Panc1 (cell line): ENCODE data around the gene ZBED1. TPM values are rescaled to one million over a fixed set of nuclear protein-coding genes. Genes with fewer than 3 reads are reported as not detected.

Experiments used
- ATAC-seq: fragments of 200-7000 bp; cut with Tn5 transposase; 2 replicates; pipeline ENCODE4 v1.9.1; 2020; ENCODE audit warnings: mild to moderate bottlenecking, moderate library complexity
- BruUV-seq: library from RNA; stranded (reverse); fragments of 400-500 nt; replicated peaks from 2 replicates; lab custom pipeline; 2021; lab: Mats Ljungman, UMichigan
- CTCF ChIA-PET: fragments of 300-600 bp; sonication (Branson Sonifier 250); formaldehyde crosslinking; loops from one replicate; lab custom pipeline; 2022; ENCODE audit warnings: antibody characterized with exemption; lab: Charles Lee
- POLR2A ChIA-PET: fragments of 300-600 bp; sonication (Branson Sonifier 250); formaldehyde crosslinking; loops from one replicate; lab custom pipeline; 2022; ENCODE audit warnings: antibody characterized with exemption; lab: Charles Lee
- DNase-seq: peaks from one replicate; pipeline ENCODE4 v3.0.0-alpha.2; 2010; ENCODE audit warnings: low read depth, low spot score
- H3K27ac ChIP-seq: 2 replicates; pipeline ENCODE4 v1.5.1; 2011; ENCODE audit warnings: mild to moderate bottlenecking, low read length, inconsistent platforms
- H3K27me3 ChIP-seq: fragments of 200-500 bp; sonication (Bioruptor generic); 2 replicates; pipeline ENCODE4 v1.6.0; 2014; ENCODE audit warnings: low read length, inconsistent platforms; ENCODE audit not compliant: control insufficient read depth, insufficient read depth
- H3K36me3 ChIP-seq: fragments of 200-500 bp; sonication (Bioruptor generic); 2 replicates; pipeline ENCODE4 v1.5.1; 2014; ENCODE audit warnings: inconsistent platforms, mild to moderate bottlenecking, low read length, moderate library complexity; ENCODE audit not compliant: control insufficient read depth, insufficient read depth
- H3K4me1 ChIP-seq: 2 replicates; pipeline ENCODE4 v1.5.1; 2011; ENCODE audit warnings: inconsistent platforms, mild to moderate bottlenecking, low read length, moderate library complexity; ENCODE audit not compliant: control insufficient read depth, insufficient read depth
- H3K4me3 ChIP-seq, 2 experiments: 2 replicates each; pipeline ENCODE4 v1.5.1; 2011 to 2012; ENCODE audit warnings: low read depth in 2 of 2, low read length in 2 of 2, mild to moderate bottlenecking in 2 of 2, inconsistent platforms in 1 of 2, moderate library complexity in 1 of 2
- H3K9me3 ChIP-seq: fragments of 200-500 bp; sonication (Bioruptor generic); 2 replicates; pipeline ENCODE4 v1.5.1; 2014; ENCODE audit warnings: low read depth, mild to moderate bottlenecking, inconsistent platforms, low read length, moderate library complexity; ENCODE audit not compliant: control insufficient read depth, insufficient read depth
- CTCF ChIP-seq: fragments of 450-650 bp; IDR thresholded peaks from 2 replicates; pipeline ENCODE4 v1.5.1; 2017; ENCODE audit warnings: mild to moderate bottlenecking
- POLR2AphosphoS5 ChIP-seq: IDR thresholded peaks from 2 replicates; pipeline ENCODE4 v1.6.1; 2012; ENCODE audit warnings: mild to moderate bottlenecking, low read depth, low read length, moderate library complexity
- REST ChIP-seq, 2 experiments: IDR thresholded peaks; 2 replicates each; pipeline ENCODE4 v1.6.1; 2011 to 2012; ENCODE audit warnings: low read depth in 2 of 2, control low read depth in 1 of 2, low read length in 1 of 2, mild to moderate bottlenecking in 1 of 2, moderate library complexity in 1 of 2; ENCODE audit not compliant: insufficient read depth in 1 of 2
- SIN3A ChIP-seq: IDR thresholded peaks from 2 replicates; pipeline ENCODE4 v1.6.1; 2012; ENCODE audit warnings: low read depth, mild to moderate bottlenecking, low read length, moderate library complexity, borderline replicate concordance; ENCODE audit not compliant: insufficient read depth
- TCF7L2 ChIP-seq: IDR thresholded peaks from 2 replicates; pipeline ENCODE4 v1.6.1; 2011; ENCODE audit warnings: mild to moderate bottlenecking, low read depth, low read length, inconsistent platforms
- in situ Hi-C: cut with HindIII; loops from 2 replicates; pipeline ENCODE4 v1.10.0; 2016; ENCODE audit warnings: low sequenced_read_pairs, low pct_unique_long_range_greater_than_20kb
- intact Hi-C: fragments of 100-400 bp; cut with micrococcal nuclease; formaldehyde crosslinking; loops from one replicate; pipeline ENCODE4 v1.10.0; 2022; ENCODE audit not compliant: unreplicated experiment
- total RNA-seq: library from RNA; stranded (reverse); gene quantifications from one replicate; pipeline ENCODE4 v1.2.1, GENCODE V29; 2021; ENCODE audit not compliant: unreplicated experiment

ZBED1 gene
- total RNA-seq, 1 experiment from 2014 or later, result 23.9 TPM

- no peak overlapping the region for H3K4me3 ChIP-seq
- no peaks in the 10 kb centered on the region for H3K36me3 ChIP-seq
- DNase-seq (no peak), ATAC-seq (no peak)
- intact Hi-C loops (no loop called here), in situ Hi-C loops (no loop called here)
- H3K9me3 ChIP-seq, result no peaks in the 10 kb centered on the region
- no peak overlapping the region for H3K27ac ChIP-seq
- ChIA-PET POLR2A (no interaction called here), CTCF (no interaction called here)
- TF ChIP-seq SIN3A (no peak), TCF7L2 (no peak), REST (IDR thresholded peaks at IDR 0.05; ENCODE audit: insufficient read depth in 1 of 2, low read depth in 2 of 2, low read length in 1 of 2) (no peak), CTCF (no peak), POLR2AphosphoS5 (no peak)
- no peaks in the 10 kb centered on the region for H3K4me1 ChIP-seq
- H3K27me3 ChIP-seq, result no peaks in the 10 kb centered on the region
- no TSS peak for BruUV-seq
These were observed 38.0 kb downstream of the ZBED1 start for GRCh38 chrX:2462780-2463179.

GRCh38 chrX:2462074-2462473 lies 38.7 kb downstream of the ZBED1 start:
- Histone ChIP-seq H3K36me3 (no peaks in the 10 kb centered on the region), H3K4me3 (no peak overlapping the region), H3K9me3 (no peaks in the 10 kb centered on the region), H3K27me3 (no peaks in the 10 kb centered on the region), H3K27ac (no peak overlapping the region), H3K4me1 (no peaks in the 10 kb centered on the region)
- ChIA-PET POLR2A (no interaction called here), CTCF (no interaction called here)
- BruUV-seq, result no TSS peak
- in situ Hi-C loops (no loop called here), intact Hi-C loops (no loop called here)
- no peak for ATAC-seq
- TF ChIP-seq CTCF (no peak), POLR2AphosphoS5 (no peak), SIN3A (no peak), TCF7L2 (no peak), REST (IDR thresholded peaks at IDR 0.05; ENCODE audit: insufficient read depth in 1 of 2, low read depth in 2 of 2, low read length in 1 of 2) (no peak)
- DNase-seq, result no peak
